AG08395 (cell line): ENCODE measurements around the gene TRIM52.

ENCODE experiments used
- DNase-seq: peaks from one replicate; pipeline ENCODE4 v3.0.0; 2012; ENCODE audit warnings: mixed read lengths, low spot score

Gene TRIM52

DNA sequence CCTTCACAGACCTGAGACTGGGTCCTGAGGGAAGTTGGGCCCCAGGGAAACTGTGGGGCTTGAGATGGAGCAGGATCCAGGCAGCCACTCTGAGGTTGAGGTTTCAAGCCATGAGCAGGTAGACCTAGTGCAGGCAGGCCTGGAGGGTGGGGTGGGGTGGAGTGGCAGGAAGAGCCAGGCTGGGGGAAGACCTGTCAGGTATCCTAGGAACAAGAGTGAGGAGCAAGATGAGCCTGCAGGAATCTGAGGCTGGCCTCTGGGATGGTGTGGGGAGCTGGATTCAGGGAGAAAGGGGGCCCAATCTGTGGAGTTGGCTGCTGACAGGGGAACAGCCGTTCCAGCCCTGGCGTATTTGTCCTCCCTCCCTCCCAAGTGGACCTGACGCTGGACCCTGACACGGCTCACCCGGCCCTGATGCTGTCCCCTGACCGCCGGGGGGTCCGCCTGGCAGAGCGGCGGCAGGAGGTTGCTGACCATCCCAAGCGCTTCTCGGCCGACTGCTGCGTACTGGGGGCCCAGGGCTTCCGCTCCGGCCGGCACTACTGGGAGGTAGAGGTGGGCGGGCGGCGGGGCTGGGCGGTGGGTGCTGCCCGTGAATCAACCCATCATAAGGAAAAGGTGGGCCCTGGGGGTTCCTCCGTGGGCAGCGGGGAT is 27.0 kb downstream of the TRIM52 start:
- no peak for DNase-seq

DNA sequence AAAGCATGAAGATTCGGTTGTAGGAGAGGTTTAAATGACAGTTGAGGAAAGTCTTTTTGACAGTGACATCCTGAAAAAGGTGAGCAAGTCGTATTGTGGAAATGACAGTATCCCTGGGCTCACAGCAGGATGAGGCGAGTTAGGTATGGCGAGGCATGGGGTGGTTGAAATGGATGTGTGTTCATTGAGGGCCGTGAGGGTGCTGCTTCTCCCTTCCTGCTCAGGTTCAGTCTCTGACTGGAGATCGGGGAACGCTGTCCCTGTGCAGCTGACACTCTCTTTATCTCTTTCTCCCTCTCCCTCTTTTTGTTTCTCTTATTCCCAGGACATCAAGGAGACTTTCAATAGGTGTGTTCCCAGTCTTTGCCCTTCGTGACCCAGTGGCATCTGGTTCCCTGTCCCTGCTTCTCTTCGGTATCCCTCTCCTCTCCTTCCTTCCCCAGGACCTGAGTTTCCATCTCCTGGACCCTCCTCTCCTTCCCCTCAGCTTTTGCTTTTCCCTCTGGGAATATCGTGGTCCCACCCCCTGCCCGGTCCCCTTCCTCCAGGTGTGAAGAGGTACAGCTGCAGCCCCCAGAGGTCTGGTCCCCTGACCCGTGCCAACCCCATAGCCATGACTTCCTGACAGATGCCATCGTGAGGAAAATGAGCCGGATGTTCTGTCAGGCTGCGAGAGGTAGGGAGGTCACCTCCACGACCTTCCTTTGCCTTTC is 27.7 kb downstream of the TRIM52 start:
- DNase-seq, result no peak

DNA sequence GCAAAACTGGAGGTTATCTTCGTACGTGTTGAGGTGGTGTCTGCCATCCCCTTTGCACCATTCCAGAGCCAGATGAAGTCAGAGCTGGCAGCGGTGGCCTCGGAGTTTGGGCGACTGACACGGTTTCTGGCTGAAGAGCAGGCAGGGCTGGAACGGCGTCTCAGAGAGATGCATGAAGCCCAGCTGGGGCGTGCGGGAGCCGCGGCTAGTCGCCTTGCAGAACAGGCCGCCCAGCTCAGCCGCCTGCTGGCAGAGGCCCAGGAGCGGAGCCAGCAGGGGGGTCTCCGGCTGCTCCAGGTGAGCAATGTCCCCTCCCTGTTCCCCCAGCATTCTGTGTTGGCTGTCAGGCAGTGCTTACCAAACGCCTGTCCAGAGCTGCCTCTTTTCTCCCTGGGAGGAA is 28.4 kb downstream of the TRIM52 start:
- no peak for DNase-seq

DNA sequence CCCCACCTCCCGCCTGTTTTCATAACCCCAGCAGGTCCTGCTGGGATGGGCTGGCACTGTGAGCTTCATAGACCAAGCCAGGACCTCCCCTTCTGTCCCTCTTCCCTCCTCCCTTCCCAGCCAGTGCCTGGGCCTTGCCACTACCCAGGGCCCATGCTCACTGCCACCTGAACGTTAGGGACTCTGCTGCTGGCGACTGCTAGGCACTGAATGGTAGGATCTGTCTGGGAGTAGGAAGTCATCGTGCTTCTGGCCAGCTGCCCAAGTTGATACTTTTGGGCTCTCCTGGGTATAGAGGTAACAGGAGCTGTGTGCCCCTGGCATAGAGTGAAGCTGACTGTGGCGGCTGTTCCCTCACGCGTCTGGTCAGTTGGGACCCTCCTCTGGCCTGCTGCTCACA is 29.5 kb downstream of the TRIM52 start:
- DNase-seq, result no peak

DNA sequence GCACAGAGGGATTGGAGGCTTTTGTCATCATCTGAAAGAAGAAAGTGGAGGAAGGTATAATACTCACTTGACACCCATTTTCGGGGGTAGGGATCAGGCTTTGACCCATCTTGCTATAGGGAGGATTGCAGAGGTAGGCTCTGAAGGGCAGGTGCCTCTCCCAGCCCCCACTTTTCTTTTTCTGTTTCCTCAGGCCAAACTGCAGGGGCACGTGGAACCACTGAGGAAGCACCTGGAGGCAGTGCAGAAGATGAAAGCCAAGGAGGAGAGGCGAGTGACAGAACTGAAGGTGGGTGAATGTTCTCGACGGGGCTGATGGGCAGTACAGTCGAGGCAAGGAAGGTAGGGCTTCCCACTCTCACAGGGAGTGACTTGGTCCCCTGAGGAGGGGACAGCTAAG is 30.4 kb downstream of the TRIM52 start:
- DNase-seq, result no peak

DNA sequence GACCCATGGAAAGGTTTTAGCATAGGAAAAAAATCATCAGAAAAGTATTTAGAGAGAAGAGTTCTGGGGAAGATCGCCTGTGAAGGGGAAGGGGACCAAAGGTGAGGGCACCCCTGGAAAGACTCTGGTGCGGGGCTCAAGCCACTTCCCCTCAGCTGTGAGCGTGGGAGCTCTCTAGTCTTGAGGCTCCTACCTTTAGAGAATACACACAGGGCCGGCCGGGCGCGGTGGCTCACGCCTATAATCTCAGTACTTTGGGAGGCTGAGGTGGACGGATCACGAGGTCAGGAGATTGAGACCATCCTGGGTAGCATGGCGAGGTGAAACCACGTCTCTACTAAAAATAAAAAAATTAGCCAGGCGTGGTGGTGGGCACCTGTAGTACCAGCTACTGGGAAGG is 30.9 kb downstream of the TRIM52 start:
- no peak for DNase-seq

DNA sequence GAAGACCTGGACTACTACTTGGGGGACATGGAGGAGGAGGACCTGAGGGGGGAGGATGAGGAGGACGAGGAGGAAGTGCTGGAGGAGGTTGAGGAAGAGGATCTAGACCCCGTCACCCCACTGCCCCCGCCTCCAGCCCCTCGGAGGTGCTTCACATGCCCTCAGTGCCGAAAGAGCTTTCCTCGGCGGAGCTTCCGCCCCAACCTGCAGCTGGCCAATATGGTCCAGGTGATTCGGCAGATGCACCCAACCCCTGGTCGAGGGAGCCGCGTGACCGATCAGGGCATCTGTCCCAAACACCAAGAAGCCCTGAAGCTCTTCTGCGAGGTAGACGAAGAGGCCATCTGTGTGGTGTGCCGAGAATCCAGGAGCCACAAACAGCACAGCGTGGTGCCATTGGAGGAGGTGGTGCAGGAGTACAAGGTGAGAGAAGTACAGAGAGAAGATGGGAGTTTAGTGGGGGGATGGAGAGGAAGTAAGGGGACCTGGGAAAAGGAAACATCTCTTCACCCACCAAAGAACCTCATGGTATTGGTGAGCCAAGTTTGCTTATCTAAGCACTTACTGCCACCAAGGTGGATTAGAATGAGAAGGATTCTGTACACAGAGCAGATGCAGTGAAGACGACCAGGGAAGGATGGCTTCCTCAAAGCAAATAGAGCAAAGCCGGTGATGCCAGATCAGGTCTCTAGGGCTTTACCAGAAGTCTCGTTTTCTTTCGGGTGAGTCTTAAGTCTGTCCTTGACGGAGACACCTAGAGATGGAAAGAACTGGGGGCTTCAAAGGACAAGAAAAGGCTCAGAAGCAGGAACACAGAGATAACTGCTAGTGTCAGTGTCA is 36.3 kb downstream of the TRIM52 start:
- no peak for DNase-seq

DNA sequence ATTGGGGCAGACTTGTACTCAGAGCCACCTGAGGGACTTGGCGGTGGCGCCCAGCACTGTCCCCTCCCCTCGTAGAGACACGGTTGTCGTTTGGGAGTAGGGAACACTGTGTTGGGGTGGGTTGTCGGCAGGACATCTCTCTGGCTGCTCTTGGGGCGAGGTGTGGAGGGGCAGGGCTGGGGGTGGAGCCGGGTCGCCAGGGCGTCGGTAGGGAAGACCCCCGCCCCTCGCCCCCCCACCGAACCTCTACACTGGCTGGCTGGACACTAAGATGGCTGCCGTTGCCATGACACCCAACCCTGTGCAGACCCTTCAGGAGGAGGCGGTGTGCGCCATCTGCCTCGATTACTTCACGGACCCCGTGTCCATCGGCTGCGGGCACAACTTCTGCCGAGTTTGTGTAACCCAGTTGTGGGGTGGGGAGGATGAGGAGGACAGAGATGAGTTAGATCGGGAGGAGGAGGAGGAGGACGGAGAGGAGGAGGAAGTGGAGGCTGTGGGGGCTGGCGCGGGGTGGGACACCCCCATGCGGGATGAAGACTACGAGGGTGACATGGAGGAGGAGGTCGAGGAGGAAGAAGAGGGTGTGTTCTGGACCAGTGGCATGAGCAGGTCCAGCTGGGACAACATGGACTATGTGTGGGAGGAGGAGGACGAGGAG is 37.1 kb downstream of the TRIM52 start:
- no peak for DNase-seq

DNA sequence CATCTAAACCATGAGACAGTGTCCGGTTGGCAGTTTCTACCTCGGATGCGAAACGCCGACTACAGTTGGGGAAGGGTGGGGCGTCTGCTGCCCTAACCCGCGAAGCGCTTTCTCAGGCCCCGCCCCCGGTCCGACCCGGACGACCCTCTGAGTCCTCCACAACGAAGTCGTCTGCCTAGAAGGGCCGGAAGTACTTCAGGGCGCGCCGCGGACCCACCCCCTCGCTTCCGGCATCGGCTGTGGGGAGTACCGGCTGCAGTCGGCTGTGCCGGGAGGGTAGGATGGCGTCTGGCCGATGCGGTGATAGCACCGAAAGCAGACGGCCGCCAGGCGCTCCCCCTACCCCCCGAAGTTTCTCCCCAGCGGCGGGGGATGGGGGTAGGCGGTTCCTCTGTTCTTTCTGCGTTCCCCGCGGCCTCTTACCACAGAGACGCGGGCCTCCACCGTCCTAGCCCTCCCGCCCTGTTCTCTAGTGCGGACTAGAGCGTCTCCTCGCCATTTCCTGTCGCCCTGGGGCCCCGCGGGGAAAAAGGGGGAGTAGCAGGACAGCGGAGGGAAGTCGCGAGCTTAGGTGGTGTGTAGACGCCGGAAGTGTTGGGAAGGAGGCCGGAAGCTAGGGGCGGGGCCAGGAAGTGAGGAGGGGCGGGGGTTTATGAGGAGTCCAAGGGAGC is 37.8 kb downstream of the TRIM52 start, which contains the start of gene TRIM41:
Gene TRIM41 (plus strand): TSS at position 224 of the 671 bp plus-strand sequence. CDS start 719 bp downstream, outside the sequence.
- peak; percentile 94 for DNase-seq

DNA sequence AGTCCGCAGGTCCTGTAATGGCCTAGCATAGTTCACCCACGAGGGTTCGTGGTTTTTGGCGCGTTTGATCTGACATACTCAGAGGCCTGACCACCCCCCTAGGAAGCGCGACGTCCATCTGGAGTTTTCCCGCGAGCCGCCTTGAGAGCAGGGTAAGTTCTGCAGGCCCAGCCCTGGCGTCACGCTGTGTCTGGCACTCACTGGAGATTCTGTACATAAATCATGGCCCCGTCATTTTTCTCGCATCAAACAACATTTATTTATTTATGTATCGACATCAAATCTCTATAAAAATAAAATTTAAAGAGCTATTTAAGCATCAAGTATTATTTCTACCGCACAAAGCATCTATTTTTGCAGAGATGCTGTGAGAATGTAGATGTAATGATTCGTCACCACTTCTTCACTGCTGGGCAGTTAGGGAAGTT is 38.3 kb downstream of the TRIM52 start:
- no peak for DNase-seq

DNA sequence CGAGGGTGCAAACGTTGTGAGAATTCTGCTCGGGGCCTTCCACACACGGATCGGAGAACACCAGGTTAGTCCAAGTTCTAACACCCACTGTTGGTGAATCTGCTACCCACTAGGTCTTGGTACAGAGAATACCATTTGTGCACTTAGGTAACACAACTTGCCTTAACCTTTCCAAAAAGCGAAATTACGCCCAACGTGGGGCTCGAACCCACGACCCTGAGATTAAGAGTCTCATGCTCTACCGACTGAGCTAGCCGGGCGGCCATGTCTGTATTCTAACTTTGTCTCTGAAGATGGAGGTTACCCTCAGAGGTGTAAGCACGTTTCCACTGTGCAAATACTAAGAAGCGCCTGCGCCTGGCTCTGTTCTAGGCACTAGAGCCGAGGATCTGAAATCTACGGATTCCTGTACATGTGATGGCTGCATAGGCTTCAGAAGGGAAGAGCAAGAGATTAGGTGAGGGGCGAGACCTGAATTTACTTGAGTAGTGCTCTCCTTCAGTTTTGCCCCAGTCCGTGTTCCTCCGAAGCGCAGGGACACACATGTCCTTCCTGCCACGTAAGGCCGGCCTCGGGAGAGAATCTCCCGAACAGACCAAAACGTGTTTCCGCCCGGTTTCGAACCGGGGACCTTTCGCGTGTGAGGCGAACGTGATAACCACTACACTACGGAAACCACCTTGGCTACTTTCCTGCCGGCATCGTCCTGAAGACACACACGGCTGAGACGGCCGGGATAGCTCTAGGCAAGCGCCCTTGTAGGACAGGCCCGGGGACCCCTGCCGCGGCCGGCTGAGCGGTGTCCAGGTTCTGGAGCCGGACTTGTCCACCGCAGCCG is 38.9 kb downstream of the TRIM52 start:
- peak; percentile 74 for DNase-seq

DNA sequence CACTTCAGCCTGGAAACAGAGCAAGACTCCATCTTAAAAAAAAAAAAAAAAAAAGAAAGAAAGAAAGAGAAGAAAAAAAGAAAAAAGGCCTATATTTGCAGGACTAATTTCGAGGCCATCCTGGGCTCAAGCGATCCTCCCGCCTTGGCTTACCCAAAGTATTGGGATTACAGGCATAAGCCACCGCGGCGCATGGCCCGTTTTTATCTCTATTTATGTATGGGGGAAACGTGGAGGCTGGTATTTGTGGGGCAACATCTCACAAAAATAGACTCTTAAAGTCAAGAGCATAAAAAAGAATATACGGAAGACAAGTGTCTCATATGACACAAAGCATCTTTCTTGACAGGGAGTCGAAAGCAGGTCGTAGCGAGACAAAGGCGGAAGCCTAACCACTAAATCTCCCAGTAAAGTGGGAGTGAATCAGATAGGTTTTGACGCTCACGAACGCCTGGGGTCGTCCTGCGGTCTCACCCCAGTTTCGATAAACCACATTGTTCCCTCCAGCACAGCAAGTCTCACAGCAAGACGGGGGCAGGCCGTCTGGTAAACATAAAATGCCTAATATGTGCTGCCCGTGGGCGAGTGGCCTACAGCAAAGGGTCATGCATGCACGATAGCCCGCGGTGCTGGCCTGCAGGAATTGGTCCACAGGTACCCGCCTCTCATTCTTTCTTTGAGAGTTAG is 39.7 kb downstream of the TRIM52 start:
- DNase-seq, result no peak

DNA sequence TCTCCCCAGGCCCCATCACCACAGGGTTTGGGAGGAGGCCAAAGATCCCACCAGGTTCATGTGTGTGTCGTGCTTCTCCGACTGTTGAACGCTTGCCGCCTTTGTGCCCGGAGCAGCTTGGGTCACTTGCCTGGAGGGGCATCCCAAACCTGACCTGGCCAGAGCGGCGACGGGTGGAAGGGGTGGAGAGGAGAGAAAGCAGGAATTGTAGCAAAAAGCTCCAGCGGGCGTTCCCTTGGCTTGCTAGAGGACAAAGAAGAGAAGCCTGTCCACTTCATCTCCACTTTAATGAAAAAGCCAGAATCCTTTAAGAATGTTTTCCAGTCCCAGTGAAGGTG is 40.8 kb downstream of the TRIM52 start:
- DNase-seq, result no peak

DNA sequence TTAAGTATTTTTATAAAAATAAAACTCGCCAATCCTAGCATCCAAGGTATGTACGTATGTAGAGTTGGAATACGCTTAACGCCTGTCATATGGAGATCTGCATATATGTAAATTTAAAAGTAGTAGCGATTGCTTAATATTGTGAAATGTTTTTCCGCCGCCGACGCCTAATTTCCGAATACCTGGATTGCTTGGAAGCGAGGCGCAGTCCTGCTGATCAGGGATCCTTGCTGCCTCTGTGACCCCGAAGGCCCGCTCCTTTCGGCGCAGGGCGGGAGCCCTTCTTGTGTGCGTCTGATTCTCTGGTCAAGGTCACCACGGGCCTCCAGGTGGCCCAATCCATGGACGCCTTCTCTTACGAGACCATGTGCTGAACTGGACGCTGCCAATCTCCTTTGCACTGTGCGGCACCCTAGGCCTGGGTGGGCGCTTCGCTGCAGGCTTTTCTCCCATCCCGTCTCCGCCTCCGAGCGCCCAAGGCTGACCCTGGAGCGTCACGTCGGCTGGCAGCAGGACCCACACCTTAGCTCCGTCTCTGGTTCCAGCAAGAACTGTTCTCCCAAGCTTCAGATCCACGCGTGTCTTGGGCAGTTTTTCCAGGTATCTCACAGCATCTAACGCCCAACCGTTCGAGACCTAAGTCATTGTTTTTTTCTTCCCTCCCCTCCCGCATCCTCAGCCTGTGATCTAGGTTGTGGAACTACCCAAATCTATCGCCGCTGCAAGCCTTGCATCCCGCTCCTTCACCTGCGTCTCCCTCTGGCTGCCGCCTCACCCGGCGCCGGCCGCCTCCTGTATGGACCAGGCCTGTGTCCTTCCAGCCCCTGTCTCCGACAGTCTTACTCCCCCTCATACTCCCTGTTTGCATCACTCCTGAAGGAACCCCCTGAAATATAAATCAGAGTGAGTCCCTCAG is 41.4 kb downstream of the TRIM52 start:
- DNase-seq, result no peak

DNA sequence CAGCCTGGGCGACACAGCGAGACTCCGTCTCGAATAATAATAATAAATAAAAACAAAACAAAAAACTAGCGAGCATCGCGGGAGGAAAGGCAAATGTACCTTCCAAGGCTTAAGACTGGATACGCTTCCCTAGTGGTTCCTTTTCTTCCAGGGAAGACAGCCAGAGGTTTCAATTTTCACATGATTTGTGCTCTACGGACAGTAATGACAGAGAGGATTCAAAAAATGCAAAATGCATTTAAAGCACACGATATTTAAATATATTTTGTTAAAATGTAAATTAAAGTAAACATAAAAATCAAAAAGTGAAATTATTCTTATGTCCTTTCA is 42.2 kb downstream of the TRIM52 start:
- no peak for DNase-seq

DNA sequence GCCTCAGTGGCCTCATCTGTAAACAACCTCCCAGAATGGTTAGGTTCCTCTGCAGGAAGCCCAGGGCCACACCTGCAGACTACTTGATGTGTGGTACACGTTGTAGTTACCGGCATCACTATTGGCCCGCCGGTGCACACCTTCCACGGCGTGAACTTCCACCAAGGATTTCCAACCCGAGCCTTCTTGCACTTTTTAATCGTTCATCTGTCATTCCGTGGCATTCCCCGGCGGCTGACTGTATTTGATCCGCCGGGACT is 43.2 kb downstream of the TRIM52 start:
- DNase-seq, result no peak

DNA sequence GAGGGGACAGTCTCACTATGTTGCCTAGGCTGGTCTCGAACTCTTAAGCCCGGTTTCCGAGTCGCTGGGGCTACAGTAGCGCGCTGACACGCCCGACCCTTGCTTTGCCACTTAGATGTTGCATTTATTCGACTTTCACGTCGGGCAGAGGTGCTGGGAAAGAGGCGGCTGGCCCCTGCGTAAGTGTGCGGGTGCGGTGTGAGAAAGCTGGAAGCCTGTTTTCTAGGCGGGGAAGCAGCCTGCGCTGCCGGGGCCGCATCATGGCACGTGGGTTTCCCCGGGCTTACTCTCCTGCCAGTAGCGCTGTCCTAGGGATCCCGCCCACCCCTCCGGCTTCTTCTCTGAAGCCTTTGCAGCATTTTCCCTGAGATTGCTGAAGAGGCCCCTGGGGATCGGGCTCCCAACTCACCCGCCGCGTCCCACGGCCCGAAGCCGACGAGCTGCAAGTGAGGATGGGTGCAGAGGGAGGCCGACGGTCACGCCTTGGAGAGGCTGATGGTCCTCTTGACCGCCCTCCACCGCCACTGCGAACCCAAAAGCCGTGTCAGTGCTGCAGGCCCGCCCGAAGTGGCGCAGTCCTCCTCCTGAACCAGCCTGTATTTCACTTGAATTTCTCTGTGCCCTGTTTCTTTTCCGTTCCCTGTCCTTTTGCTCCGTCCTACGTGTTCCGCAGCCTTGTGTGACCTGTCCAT is 43.7 kb downstream of the TRIM52 start:
- peak; percentile 41 for DNase-seq

DNA sequence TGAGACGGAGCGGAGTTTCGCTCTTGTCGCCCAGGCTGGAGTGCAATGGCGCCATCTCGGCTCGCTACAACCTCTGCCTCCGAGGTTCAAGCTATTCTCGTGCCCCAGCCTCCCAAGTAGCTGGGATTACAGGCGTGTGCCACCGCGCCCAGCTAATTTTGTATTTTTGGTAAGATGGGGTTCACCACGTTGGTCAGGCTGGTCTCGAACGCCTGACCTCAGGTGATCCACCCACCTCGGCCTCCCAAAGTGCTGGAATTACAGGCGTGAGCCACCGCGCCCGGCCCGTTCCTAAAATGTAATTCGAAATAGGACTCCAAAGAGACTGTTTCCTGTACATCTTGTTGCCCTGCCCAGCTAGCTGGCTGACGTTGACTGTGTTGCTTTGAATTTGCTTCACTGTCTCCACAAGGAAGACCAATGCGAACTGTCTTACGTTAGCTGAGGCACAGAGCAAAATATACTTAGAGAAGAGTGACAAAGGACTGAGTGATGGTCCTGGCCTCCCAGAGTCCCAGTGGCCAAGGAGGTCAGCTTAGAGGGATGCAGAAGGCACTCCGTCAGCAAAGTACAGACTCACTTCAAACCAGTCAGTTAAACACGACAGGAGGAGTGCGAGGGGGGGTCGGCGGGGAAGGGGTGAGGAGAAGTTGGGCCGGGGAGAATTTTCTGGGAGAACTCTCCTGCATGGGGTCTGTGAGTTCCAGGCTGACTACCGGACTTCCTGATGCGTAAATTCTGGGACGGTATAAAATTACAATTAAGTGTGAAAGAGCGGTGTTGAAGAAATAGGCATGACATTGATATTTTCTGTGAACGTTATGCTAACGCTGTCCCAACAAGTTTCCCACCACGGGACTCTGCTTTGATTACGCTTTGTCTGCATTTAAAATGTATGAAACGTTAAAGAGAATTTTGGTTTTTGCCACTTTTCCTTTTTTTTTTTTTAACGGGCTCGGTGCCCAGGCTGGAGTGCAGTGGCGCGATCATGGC is 44.6 kb downstream of the TRIM52 start:
- DNase-seq, result no peak
